Retinal pigment epithelial cell (primary cell): ENCODE results near the gene ITPA.

Experiments
- DNase-seq: peaks from one replicate; pipeline ENCODE4 v3.0.0-alpha.2; 2010; ENCODE audit warnings: low read depth
- H3K4me3 ChIP-seq: 2 replicates; pipeline ENCODE4 v1.5.1; 2011; ENCODE audit warnings: mild to moderate bottlenecking, low read length, control low read depth, moderate library complexity
- TF ChIP-seq, protein P1 (sequence below): conservative IDR thresholded peaks from 2 replicates; pipeline ENCODE4 v1.5.1; 2011; ENCODE audit warnings: low read depth, low read length, control low read depth, inconsistent platforms

Gene ITPA

GRCh38 chr20:3168829-3169590, 40.3 kb upstream of the ITPA start:
- TF ChIP-seq, protein P1, sequence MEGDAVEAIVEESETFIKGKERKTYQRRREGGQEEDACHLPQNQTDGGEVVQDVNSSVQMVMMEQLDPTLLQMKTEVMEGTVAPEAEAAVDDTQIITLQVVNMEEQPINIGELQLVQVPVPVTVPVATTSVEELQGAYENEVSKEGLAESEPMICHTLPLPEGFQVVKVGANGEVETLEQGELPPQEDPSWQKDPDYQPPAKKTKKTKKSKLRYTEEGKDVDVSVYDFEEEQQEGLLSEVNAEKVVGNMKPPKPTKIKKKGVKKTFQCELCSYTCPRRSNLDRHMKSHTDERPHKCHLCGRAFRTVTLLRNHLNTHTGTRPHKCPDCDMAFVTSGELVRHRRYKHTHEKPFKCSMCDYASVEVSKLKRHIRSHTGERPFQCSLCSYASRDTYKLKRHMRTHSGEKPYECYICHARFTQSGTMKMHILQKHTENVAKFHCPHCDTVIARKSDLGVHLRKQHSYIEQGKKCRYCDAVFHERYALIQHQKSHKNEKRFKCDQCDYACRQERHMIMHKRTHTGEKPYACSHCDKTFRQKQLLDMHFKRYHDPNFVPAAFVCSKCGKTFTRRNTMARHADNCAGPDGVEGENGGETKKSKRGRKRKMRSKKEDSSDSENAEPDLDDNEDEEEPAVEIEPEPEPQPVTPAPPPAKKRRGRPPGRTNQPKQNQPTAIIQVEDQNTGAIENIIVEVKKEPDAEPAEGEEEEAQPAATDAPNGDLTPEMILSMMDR, result no peak

DNA sequence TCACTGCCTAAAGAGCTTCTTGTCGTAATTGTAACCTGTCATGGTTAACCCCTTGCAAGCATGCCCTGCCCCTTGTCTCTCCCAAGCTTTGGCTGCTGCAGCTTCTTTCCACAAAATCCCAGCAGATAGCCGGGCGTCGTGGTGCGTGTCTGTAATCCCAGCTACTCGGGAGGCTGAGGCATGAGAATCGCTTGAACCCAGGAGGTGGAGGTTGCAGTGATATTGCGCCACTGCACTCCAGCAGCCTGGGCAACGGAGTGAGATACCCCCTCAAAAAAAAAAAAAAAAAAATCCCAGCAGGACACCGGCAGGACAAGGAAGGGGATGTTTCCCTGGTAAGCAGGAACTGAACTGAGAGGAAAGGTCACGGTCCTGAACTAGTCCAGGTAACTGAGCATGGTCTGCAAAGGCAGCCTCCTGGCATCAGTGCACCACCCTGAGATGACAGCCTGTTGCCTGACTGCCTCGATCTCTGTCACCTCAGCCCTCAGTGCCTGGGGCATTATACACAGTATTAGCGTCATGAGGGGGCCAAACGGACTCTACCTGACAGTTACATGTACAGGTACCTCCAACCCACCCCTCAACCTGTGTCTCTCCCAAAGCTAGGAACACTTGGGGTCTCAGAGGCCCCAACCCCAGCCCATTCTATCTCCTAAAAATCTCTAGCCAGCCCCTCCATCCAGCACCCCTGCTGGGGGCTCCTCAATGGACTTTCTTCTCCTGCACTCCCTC, 37.7 kb upstream of the ITPA start:
- DNase-seq, result no peak
- TF ChIP-seq, protein P1, result no peak
- no peak overlapping the region for H3K4me3 ChIP-seq

More at GRCh38 chr20:3168829-3169590, 40.3 kb upstream of the ITPA start:
- DNase-seq, result no peak
- H3K4me3 ChIP-seq, result no peak overlapping the region

- TF ChIP-seq, protein P1, result peak; percentile 1
- H3K4me3 ChIP-seq, result peak overlapping the region; percentile 73
- no peak for DNase-seq
These were observed 37.0 kb upstream of the ITPA start for GRCh38 chr20:3172126-3172932.

GRCh38 chr20:3172933-3173609, 36.2 kb upstream of the ITPA start, which contains the start of gene LZTS3:
TSS of gene LZTS3 (minus strand) at chr20:3173549. CDS start at chr20:3167163, 6,386 bp downstream.
- DNase-seq, result no peak
- peak within 1 kb of the TSS; percentile 74 for H3K4me3 ChIP-seq
- TF ChIP-seq, protein P1, result no peak

DNA sequence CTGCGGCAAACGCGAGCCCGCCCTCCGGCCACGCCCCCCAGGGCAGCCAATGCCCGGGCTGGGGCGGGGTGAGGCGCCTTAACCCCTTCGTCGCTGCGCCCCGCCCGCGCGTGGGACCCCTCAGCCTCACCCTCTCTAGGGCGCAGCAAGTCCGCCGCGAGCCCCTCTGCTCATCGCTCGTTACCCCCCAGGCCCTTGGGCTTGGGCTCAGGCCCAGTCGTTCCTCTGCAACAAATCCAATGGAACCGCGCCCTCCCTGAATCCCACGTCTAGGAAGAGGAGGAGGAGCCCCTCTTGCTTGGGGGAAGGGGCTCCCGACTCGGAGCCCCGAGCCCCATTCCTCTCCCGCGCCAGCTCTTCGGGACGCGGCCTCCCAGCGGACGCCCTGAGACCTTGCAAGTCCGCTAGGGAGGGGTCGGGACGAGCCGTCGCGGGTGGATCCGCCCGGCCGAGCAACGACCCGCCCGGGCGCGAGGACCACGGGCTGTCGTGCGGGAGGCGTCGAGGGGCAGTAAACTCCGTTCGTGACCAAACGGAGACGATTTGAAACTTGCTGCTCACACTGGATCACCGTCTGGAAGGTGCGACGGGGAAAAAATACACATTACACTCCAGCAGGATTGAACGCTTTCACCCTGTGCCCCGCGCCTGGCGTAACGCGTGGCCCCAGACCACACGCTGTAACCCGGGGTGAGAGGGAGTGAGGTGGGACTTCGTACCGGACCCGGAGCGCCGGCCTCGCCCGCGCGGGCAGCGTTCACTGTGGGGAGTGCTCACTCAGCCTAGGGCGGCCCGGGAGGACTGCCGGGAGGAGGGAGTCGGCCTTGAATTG, 35.5 kb upstream of the ITPA start:
- DNase-seq, result no peak
- H3K4me3 ChIP-seq, result peak overlapping the region; percentile 74
- TF ChIP-seq, protein P1, result peak; percentile 10
